Ishikawa (cell line): Measurements from ENCODE around the gene REELD1.

Experiments used
- CEBPB ChIP-seq: IDR thresholded peaks from 2 replicates; pipeline ENCODE4 v1.6.1; 2012
- CREB1 ChIP-seq: IDR thresholded peaks from 2 replicates; pipeline ENCODE4 v1.6.1; 2012; ENCODE audit warnings: low read depth
- EGR1 ChIP-seq: IDR thresholded peaks from 2 replicates; pipeline ENCODE4 v1.6.1; 2012
- EP300 ChIP-seq: IDR thresholded peaks from 2 replicates; pipeline ENCODE4 v1.6.1; 2012; ENCODE audit warnings: borderline replicate concordance
- FOXM1 ChIP-seq: IDR thresholded peaks from 2 replicates; pipeline ENCODE4 v1.6.1; 2012; ENCODE audit warnings: low read depth, borderline replicate concordance
- NFIC ChIP-seq: IDR thresholded peaks from 2 replicates; pipeline ENCODE4 v1.6.1; 2012
- RAD21 ChIP-seq: IDR thresholded peaks from 2 replicates; pipeline ENCODE4 v1.6.1; 2012; ENCODE audit warnings: low read depth
- TAF1 ChIP-seq: IDR thresholded peaks from 2 replicates; pipeline ENCODE4 v1.6.1; 2012; ENCODE audit warnings: low read depth, mild to moderate bottlenecking
- TCF12 ChIP-seq: IDR thresholded peaks from 2 replicates; pipeline ENCODE4 v1.6.1; 2012; ENCODE audit warnings: low read depth
- TEAD4 ChIP-seq: IDR thresholded peaks from 2 replicates; pipeline ENCODE4 v1.6.1; 2012
- YY1 ChIP-seq: IDR thresholded peaks from 2 replicates; pipeline ENCODE4 v1.6.1; 2012; ENCODE audit warnings: low read depth
- ZBTB7A ChIP-seq: IDR thresholded peaks from 2 replicates; pipeline ENCODE4 v1.6.1; 2012; ENCODE audit warnings: low read depth
- TF ChIP-seq, protein P1 (sequence below): IDR thresholded peaks from 2 replicates; pipeline ENCODE4 v1.6.1; 2012
- TF ChIP-seq, protein P2 (sequence below): IDR thresholded peaks from 2 replicates; pipeline ENCODE4 v1.6.1; 2012
- TF ChIP-seq, protein P3 (sequence below): IDR thresholded peaks from 2 replicates; pipeline ENCODE4 v1.6.1; 2012; ENCODE audit warnings: low read depth, mild to moderate bottlenecking

Gene REELD1

DNA sequence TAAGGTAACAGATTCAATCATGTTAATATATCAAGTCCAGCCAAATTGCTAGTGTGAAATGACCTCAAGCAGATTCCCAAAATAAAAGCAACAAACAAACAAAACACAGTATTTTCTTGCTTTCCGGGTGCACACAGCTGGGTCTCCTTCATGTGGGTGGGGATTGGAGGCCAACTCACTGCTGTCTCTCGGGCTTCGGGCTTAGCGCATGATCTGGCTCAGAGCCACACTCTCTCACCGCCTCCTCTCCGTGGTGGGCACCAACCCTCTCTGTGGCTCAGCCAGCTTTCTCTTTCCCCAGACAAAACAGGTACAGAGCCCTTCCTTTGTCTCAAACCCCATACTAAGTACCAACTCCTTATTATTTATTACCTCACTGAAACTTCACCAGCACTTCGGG lies 2.9 kb upstream of the REELD1 start:
- TF ChIP-seq TCF12 = no peak
- no peak for TF ChIP-seq CREB1

DNA sequence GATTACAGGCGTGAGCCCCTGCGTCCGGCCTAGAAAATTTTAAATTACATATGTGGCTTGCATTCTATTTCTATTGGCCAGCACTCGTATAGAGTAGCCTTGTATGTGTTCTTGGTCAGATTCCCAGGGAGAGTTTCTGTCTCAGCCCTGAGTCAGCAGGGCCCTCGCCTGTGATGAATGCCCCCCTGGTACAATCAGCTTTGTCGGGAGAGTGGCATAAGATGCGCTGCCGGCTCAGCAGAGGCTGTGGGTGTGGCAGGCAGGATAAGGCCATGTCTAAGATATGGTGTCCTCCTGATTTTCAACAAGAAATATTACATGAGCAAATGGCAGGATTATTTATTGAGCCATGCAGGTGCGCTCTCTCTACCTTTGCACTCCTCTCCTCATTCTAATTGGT lies 1.6 kb upstream of the REELD1 start:
- TF ChIP-seq FOXM1 (no peak), TAF1 (no peak), EP300 (no peak), NFIC (no peak), CEBPB (no peak), ZBTB7A (no peak), EGR1 (no peak), RAD21 (no peak), TEAD4 (no peak), CREB1 (no peak), YY1 (no peak), TCF12 (no peak)
- TF ChIP-seq, protein P1, sequence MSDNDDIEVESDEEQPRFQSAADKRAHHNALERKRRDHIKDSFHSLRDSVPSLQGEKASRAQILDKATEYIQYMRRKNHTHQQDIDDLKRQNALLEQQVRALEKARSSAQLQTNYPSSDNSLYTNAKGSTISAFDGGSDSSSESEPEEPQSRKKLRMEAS = no peak
- TF ChIP-seq, protein P2, sequence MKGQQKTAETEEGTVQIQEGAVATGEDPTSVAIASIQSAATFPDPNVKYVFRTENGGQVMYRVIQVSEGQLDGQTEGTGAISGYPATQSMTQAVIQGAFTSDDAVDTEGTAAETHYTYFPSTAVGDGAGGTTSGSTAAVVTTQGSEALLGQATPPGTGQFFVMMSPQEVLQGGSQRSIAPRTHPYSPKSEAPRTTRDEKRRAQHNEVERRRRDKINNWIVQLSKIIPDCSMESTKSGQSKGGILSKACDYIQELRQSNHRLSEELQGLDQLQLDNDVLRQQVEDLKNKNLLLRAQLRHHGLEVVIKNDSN = no peak
- TF ChIP-seq, protein P3, sequence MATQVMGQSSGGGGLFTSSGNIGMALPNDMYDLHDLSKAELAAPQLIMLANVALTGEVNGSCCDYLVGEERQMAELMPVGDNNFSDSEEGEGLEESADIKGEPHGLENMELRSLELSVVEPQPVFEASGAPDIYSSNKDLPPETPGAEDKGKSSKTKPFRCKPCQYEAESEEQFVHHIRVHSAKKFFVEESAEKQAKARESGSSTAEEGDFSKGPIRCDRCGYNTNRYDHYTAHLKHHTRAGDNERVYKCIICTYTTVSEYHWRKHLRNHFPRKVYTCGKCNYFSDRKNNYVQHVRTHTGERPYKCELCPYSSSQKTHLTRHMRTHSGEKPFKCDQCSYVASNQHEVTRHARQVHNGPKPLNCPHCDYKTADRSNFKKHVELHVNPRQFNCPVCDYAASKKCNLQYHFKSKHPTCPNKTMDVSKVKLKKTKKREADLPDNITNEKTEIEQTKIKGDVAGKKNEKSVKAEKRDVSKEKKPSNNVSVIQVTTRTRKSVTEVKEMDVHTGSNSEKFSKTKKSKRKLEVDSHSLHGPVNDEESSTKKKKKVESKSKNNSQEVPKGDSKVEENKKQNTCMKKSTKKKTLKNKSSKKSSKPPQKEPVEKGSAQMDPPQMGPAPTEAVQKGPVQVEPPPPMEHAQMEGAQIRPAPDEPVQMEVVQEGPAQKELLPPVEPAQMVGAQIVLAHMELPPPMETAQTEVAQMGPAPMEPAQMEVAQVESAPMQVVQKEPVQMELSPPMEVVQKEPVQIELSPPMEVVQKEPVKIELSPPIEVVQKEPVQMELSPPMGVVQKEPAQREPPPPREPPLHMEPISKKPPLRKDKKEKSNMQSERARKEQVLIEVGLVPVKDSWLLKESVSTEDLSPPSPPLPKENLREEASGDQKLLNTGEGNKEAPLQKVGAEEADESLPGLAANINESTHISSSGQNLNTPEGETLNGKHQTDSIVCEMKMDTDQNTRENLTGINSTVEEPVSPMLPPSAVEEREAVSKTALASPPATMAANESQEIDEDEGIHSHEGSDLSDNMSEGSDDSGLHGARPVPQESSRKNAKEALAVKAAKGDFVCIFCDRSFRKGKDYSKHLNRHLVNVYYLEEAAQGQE = no peak

DNA sequence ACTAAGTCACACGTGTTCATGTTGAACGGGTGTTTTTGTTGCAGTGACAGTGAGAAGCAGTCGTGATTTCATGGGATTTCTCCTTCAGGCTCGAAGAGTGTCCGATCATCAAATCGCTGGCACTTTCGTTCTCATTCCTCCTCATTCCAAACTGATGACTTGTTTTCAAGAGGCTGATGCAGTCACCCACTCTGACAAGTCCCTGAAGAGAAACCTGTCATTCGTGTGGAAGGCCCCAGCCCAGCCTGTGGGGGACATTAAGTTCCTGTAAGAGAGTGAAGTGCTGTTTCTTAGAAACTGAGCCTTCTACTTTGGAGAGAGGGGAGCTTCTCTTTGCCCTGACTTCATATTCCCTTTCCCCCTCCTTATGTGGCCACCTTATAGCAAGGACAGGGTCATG lies 8.0 kb downstream of the REELD1 start:
- TF ChIP-seq NFIC = no peak
- no peak for TF ChIP-seq RAD21
- TF ChIP-seq, protein P3 = no peak
- no peak for TF ChIP-seq TCF12
- TF ChIP-seq TAF1 = no peak
- no peak for TF ChIP-seq EGR1
- TF ChIP-seq, protein P2 = no peak
- no peak for TF ChIP-seq YY1

DNA sequence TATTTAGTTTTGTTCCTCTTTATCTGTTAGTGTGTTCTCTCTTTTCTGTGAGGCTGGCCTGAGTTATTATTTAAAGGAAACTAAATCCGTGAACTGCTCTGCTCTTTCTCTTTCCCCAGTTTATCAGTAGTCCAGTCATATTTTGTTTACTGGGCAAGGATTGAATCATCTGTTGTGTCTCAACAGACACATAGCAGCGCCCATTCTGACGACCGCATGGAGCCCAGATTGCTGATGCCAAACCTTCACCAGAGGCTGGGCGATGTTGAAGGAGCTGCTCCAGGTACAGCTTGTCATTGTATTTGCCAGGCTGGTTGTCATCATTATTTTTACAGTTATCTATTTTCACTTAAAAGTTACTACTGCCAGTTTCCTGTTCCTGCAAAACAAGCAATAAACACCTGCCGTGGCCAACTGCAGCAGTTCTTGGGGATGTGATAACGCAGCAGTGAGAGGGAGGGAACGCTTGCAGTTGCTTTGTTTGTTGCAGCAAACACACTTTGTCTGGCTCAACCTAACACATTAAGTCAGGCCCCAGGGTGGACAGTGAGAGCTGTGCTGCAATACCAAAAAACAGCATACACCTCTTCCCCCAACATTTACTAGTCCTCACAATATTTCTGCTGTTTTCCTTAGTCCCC lies 10.1 kb downstream of the REELD1 start:
- TF ChIP-seq FOXM1 = no peak

DNA sequence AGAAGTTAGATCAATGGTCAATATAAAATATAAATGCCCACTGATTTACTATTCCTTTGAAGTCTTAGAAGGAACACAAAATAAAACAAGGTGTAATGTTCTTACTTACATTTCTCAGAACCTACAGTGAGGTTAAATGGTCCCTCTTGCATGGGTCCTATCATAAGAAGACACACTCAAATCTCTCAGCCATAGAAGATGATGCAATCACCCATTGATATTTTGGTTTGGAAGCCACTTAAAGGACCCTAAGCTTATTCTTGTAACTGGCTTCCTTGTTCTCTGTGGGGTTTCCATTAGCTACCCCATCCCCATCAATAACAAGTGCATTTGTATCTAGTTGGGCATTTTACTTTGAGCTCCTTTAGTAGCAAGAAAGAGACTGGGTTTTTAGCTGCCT lies 15.1 kb downstream of the REELD1 start:
- TF ChIP-seq, protein P3 = no peak
- no peak for TF ChIP-seq CEBPB
- TF ChIP-seq ZBTB7A = no peak

DNA sequence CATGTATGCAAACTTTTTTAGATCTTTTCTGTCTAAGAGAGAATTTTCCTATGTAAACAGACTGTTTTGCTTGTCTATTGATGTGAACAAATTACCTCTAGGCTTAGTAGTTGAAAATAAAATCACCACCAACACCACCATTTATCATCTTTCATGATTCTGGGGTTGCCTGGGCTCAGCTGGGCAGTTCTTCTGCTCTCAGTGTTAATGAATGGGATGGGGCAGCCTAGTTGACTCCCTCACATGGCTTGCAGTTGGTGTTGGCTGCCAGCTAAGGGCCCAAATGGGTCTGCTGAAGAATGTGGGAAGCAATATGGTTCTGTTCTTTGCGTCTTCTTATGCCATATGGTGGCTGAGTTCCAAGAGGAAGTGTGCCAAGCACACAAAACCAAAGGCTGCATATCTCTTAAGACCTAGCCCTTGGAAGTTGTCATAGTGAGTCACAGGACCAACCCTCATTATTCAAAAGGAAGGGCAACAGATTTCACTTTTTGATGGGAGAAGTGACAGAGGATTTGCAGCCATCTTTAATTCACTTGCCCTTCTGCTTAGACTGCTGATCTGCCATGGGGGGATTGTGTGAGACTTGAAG lies 17.9 kb downstream of the REELD1 start:
- TF ChIP-seq CEBPB (no peak), FOXM1 (no peak), ZBTB7A (no peak), CREB1 (no peak), EP300 (no peak), TAF1 (no peak), TEAD4 (no peak)
